Activated CD4-positive, alpha-beta memory T cell treated with anti-CD3 and anti-CD28 coated beads, Interleukin-2, amount 10 ng/mL, durations not matched to agents 7 days and 5 days (primary cell): Measurements from ENCODE around the gene C1orf105. TPM values are rescaled to one million over a fixed set of nuclear protein-coding genes. Genes with fewer than 3 reads are reported as not detected.

ENCODE experiments used
- CTCF ChIA-PET: fragments of 350-600 bp; sonication (Branson Sonifier 250); formaldehyde crosslinking; loops from one replicate; lab custom pipeline; 2021; ENCODE audit warnings: antibody characterized with exemption, inconsistent platforms; lab: Charles Lee
- POLR2A ChIA-PET: fragments of 350-600 bp; sonication (Branson Sonifier 250); formaldehyde crosslinking; loops from one replicate; lab custom pipeline; 2021; ENCODE audit warnings: antibody characterized with exemption; lab: Charles Lee
- DNase-seq: peaks from one replicate; pipeline ENCODE4 v3.0.0-alpha.2; 2020
- H3K27ac Mint-ChIP-seq: one replicate; pipeline ENCODE4 v1.8.0; 2021; ENCODE audit warnings: mild to moderate bottlenecking, mixed read lengths
- H3K27me3 Mint-ChIP-seq: one replicate; pipeline ENCODE4 v1.8.0; 2021; ENCODE audit warnings: mixed read lengths
- H3K36me3 Mint-ChIP-seq: one replicate; pipeline ENCODE4 v1.8.0; 2021; ENCODE audit warnings: low read depth, mixed read lengths
- H3K4me1 Mint-ChIP-seq: one replicate; pipeline ENCODE4 v1.8.0; 2021; ENCODE audit warnings: mixed read lengths
- H3K4me3 Mint-ChIP-seq: one replicate; pipeline ENCODE4 v1.8.0; 2021; ENCODE audit warnings: mild to moderate bottlenecking, mixed read lengths
- H3K9me3 Mint-ChIP-seq: one replicate; pipeline ENCODE4 v1.8.0; 2021; ENCODE audit warnings: mixed read lengths
- total RNA-seq, 2 experiments: library from RNA; stranded (reverse); gene quantifications; one replicate each; pipeline ENCODE4 v1.2.3, GENCODE V29; 2021

Gene C1orf105
- total RNA-seq, 2 experiments from 2014 or later = not detected

- CTCF ChIA-PET = no interaction called here
- no peaks in the 10 kb centered on the region for H3K4me1 Mint-ChIP-seq
- H3K36me3 Mint-ChIP-seq = no peaks in the 10 kb centered on the region
- H3K9me3 Mint-ChIP-seq = no peaks in the 10 kb centered on the region
- no peak overlapping the region for H3K4me3 Mint-ChIP-seq
- DNase-seq = no peak
- H3K27ac Mint-ChIP-seq = no peak overlapping the region
- H3K27me3 Mint-ChIP-seq = peaks cover 5% of the 10 kb centered on the region
- POLR2A ChIA-PET = no interaction called here
Observed at GRCh38 chr1:172513479-172513878, 93.0 kb downstream of the C1orf105 start.

GRCh38 chr1:172514108-172514507, 93.6 kb downstream of the C1orf105 start:
- Mint-ChIP-seq H3K27me3 (peaks cover 9% of the 10 kb centered on the region), H3K4me1 (no peaks in the 10 kb centered on the region), H3K4me3 (no peak overlapping the region), H3K36me3 (no peaks in the 10 kb centered on the region), H3K9me3 (no peaks in the 10 kb centered on the region), H3K27ac (no peak overlapping the region)
- no peak for DNase-seq
- ChIA-PET CTCF (no interaction called here), POLR2A (no interaction called here)

GRCh38 chr1:172515436-172515835, 95.0 kb downstream of the C1orf105 start:
- POLR2A ChIA-PET = interaction anchor here (0.8 kb wide), 1 partner anchor 19 kb away, joined by 3 read pairs; no protein-coding TSS in a partner anchor
- DNase-seq = no peak
- no peaks in the 10 kb centered on the region for H3K9me3 Mint-ChIP-seq
- H3K27me3 Mint-ChIP-seq = peaks cover 8% of the 10 kb centered on the region
- H3K4me1 Mint-ChIP-seq = no peaks in the 10 kb centered on the region
- no peak overlapping the region for H3K27ac Mint-ChIP-seq
- CTCF ChIA-PET = interaction anchor here (1.2 kb wide), 1 partner anchor 11 kb away, joined by 4 read pairs; no protein-coding TSS in a partner anchor
- H3K36me3 Mint-ChIP-seq = no peaks in the 10 kb centered on the region
- no peak overlapping the region for H3K4me3 Mint-ChIP-seq

- POLR2A ChIA-PET = interaction anchor here (0.8 kb wide), 1 partner anchor 18 kb away, joined by 3 read pairs; no protein-coding TSS in a partner anchor
- H3K4me1 Mint-ChIP-seq = no peaks in the 10 kb centered on the region
- no peak overlapping the region for H3K4me3 Mint-ChIP-seq
- H3K27ac Mint-ChIP-seq = no peak overlapping the region
- no peak for DNase-seq
- CTCF ChIA-PET = interaction anchor here (1.2 kb wide), 1 partner anchor 10 kb away, joined by 4 read pairs; no protein-coding TSS in a partner anchor
- no peaks in the 10 kb centered on the region for H3K36me3 Mint-ChIP-seq
- H3K27me3 Mint-ChIP-seq = peaks cover 8% of the 10 kb centered on the region
- H3K9me3 Mint-ChIP-seq = no peaks in the 10 kb centered on the region
Observed at GRCh38 chr1:172515927-172516326, 95.4 kb downstream of the C1orf105 start.

- Mint-ChIP-seq H3K27me3 (peaks cover 5% of the 10 kb centered on the region), H3K4me1 (no peaks in the 10 kb centered on the region), H3K27ac (no peak overlapping the region), H3K36me3 (no peaks in the 10 kb centered on the region), H3K9me3 (no peaks in the 10 kb centered on the region), H3K4me3 (no peak overlapping the region)
- CTCF ChIA-PET = no interaction called here
- POLR2A ChIA-PET = no interaction called here
- no peak for DNase-seq
Observed at GRCh38 chr1:172517081-172517480, 96.6 kb downstream of the C1orf105 start.

- ChIA-PET POLR2A (no interaction called here), CTCF (no interaction called here)
- Mint-ChIP-seq H3K36me3 (no peaks in the 10 kb centered on the region), H3K9me3 (no peaks in the 10 kb centered on the region), H3K27ac (no peak overlapping the region), H3K27me3 (peaks cover 8% of the 10 kb centered on the region), H3K4me1 (no peaks in the 10 kb centered on the region), H3K4me3 (no peak overlapping the region)
- DNase-seq = no peak
Observed at GRCh38 chr1:172517545-172517944, 97.1 kb downstream of the C1orf105 start.

Other genes with a start within 250 kb of the C1orf105 start
- gene PIGC, start 23.4 kb downstream of the C1orf105 start, total RNA-seq = 10 to 100 TPM; 24.5 to 26.2 TPM
- gene SUCO, start 112.5 kb downstream of the C1orf105 start, total RNA-seq = 10 to 100 TPM; 27.3 to 30.8 TPM
- gene FASLG, start 238.4 kb downstream of the C1orf105 start, total RNA-seq = 1 to 10 TPM; 3.6 to 3.9 TPM